HG02840 (cell line): ENCODE measurements around the gene ZFHX2.

Source experiments
- ATAC-seq: cut with Tn5 transposase; IDR thresholded peaks from one replicate; pipeline ENCODE4 v1.9.1; 2021; ENCODE audit warnings: mild to moderate bottlenecking, moderate library complexity, moderate number of reproducible peaks; ENCODE audit not compliant: unreplicated experiment, low FRiP score

The ZFHX2 gene

GRCh38 chr14:23481979-23482822 is 69.4 kb downstream of the ZFHX2 start:
- no peak for ATAC-seq

GRCh38 chr14:23481362-23481970 is 70.1 kb downstream of the ZFHX2 start:
- no peak for ATAC-seq

GRCh38 chr14:23478109-23478759 is 73.3 kb downstream of the ZFHX2 start:
- ATAC-seq: no peak

GRCh38 chr14:23470947-23471346 is 80.6 kb downstream of the ZFHX2 start:
- ATAC-seq: no peak
